Mammary epithelial cell (primary cell): ENCODE measurements around the gene BRPF3.

Experiments used
- EZH2 ChIP-seq: IDR thresholded peaks from 2 replicates; pipeline ENCODE4 v1.6.1; 2012; ENCODE audit warnings: low read length, inconsistent platforms, borderline replicate concordance
- TF ChIP-seq, protein P1 (sequence below), 2 donors: IDR thresholded peaks in 1 of 2; conservative IDR thresholded peaks in 1 of 2; 2 replicates each; pipeline ENCODE4 v1.5.1; 2011 to 2012; ENCODE audit warnings: inconsistent platforms in 2 of 2, low read length in 2 of 2, mild to moderate bottlenecking in 2 of 2, control low read depth in 1 of 2, low read depth in 1 of 2; ENCODE audit not compliant: insufficient read depth in 1 of 2; ENCODE audit errors: extremely low read depth in 1 of 2

DNA sequence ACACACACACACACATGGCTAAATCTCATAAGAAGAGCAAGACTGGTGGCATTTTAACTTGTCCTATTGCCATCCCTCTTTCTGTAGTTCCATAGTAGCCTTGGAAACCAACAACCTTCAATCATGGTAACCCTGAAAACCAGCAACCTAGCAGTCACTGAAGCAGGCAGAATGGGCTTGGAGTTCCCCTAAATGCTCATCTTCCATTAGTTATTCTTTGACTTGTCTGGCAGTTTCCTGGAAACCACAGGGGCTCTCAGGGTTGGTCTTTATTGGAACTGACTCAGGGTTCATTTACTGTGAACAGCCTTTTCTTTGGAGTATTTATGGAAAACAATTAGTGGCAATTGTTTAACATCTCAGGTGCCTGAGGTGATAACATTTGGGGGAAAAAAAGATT lies 19.4 kb upstream of the BRPF3 start:
- TF ChIP-seq, protein P1, sequence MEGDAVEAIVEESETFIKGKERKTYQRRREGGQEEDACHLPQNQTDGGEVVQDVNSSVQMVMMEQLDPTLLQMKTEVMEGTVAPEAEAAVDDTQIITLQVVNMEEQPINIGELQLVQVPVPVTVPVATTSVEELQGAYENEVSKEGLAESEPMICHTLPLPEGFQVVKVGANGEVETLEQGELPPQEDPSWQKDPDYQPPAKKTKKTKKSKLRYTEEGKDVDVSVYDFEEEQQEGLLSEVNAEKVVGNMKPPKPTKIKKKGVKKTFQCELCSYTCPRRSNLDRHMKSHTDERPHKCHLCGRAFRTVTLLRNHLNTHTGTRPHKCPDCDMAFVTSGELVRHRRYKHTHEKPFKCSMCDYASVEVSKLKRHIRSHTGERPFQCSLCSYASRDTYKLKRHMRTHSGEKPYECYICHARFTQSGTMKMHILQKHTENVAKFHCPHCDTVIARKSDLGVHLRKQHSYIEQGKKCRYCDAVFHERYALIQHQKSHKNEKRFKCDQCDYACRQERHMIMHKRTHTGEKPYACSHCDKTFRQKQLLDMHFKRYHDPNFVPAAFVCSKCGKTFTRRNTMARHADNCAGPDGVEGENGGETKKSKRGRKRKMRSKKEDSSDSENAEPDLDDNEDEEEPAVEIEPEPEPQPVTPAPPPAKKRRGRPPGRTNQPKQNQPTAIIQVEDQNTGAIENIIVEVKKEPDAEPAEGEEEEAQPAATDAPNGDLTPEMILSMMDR (conservative IDR thresholded peaks at IDR 0.05 in 1 of 2, IDR thresholded peaks at IDR 0.05 in 1 of 2; ENCODE audit: extremely low read depth in 1 of 2, insufficient read depth in 1 of 2, low read depth in 1 of 2, low read length in 2 of 2), result no peak
- TF ChIP-seq EZH2, result no peak
